DND-41 (cell line): ENCODE measurements around the gene SLC44A2.

Experiments
- ATAC-seq: fragments of 200-7000 bp; cut with Tn5 transposase; 3 replicates; pipeline ENCODE4 v1.9.1; 2021; ENCODE audit warnings: low read depth; ENCODE audit not compliant: insufficient read depth
- DNase-seq: peaks from one replicate; pipeline ENCODE4 v3.0.0-alpha.2; 2020
- H2AFZ ChIP-seq: 2 replicates; pipeline ENCODE4 v1.6.0; 2012; ENCODE audit warnings: low read depth, low read length
- H3K27ac ChIP-seq: 2 replicates; pipeline ENCODE4 v1.5.1; 2012; ENCODE audit warnings: low read length, inconsistent platforms
- H3K27me3 ChIP-seq: fragments of 200-600 bp; sonication (generic); 2 replicates; pipeline ENCODE4 v1.6.0; 2012; ENCODE audit warnings: low read length, mild to moderate bottlenecking, inconsistent platforms; ENCODE audit not compliant: insufficient read depth, poor library complexity
- H3K36me3 ChIP-seq: 2 replicates; pipeline ENCODE4 v1.5.1; 2012; ENCODE audit warnings: low read length, inconsistent platforms; ENCODE audit not compliant: insufficient read depth
- H3K4me1 ChIP-seq: 2 replicates; pipeline ENCODE4 v1.5.1; 2012; ENCODE audit warnings: mild to moderate bottlenecking, low read length; ENCODE audit not compliant: insufficient read depth
- H3K4me2 ChIP-seq: 2 replicates; pipeline ENCODE4 v1.6.0; 2012; ENCODE audit warnings: mild to moderate bottlenecking, moderate library complexity, low read length, inconsistent platforms; ENCODE audit not compliant: insufficient read depth
- H3K4me3 ChIP-seq, 2 experiments: fragments of 200-600 bp in 1 of 2; shearing (Covaris generic) in 1 of 2; 2 replicates each; pipeline ENCODE4 v1.5.1; 2012 to 2016; ENCODE audit warnings: inconsistent platforms in 2 of 2, low read length in 2 of 2, mild to moderate bottlenecking in 2 of 2, low read depth in 1 of 2, moderate library complexity in 1 of 2
- H3K79me2 ChIP-seq: 2 replicates; pipeline ENCODE4 v1.6.0; 2012; ENCODE audit warnings: low read length, inconsistent platforms; ENCODE audit not compliant: insufficient read depth
- H3K9ac ChIP-seq: 2 replicates; pipeline ENCODE4 v1.6.0; 2012; ENCODE audit warnings: low read depth, mild to moderate bottlenecking, inconsistent platforms, low read length, moderate library complexity
- H3K9me3 ChIP-seq: 2 replicates; pipeline ENCODE4 v1.5.1; 2012; ENCODE audit warnings: low read length, moderate library complexity, mild to moderate bottlenecking, inconsistent platforms; ENCODE audit not compliant: insufficient read depth, severe bottlenecking
- H4K20me1 ChIP-seq: 2 replicates; pipeline ENCODE4 v1.6.0; 2012; ENCODE audit warnings: low read length; ENCODE audit not compliant: insufficient read depth
- EZH2 ChIP-seq: IDR thresholded peaks from 3 replicates; pipeline ENCODE4 v1.6.1; 2012; ENCODE audit warnings: borderline replicate concordance, low read depth, mild to moderate bottlenecking, moderate library complexity, low read length, inconsistent platforms; ENCODE audit not compliant: severe bottlenecking
- TF ChIP-seq, protein P1 (sequence below): IDR thresholded peaks from 2 replicates; pipeline ENCODE4 v1.5.1; 2012; ENCODE audit warnings: borderline replicate concordance, low read length, moderate library complexity, mild to moderate bottlenecking; ENCODE audit not compliant: poor library complexity, severe bottlenecking; ENCODE audit errors: extremely low read depth

Gene SLC44A2

DNA sequence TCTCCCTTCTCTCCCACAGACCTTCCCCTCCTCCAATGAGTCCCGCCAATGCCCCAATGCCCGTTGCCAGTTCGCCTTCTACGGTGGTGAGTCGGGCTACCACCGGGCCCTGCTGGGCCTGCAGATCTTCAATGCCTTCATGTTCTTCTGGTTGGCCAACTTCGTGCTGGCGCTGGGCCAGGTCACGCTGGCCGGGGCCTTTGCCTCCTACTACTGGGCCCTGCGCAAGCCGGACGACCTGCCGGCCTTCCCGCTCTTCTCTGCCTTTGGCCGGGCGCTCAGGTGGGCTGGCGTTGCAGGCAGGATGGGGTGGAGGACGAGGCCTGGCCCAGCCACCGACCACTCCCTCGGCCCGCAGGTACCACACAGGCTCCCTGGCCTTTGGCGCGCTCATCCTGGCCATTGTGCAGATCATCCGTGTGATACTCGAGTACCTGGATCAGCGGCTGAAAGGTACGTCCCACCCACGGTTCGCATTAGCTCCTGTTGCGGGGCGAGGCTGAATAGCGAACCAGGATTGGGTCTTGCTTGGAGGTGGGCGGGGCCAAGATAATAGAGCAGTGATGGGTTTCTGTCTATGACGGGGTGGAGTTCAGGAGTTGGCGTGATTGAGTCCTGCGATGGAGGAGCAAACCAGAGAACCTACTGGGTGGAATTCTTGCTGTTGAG lies 11.1 kb downstream of the SLC44A2 start:
- DNase-seq = no peak
- TF ChIP-seq, protein P1, sequence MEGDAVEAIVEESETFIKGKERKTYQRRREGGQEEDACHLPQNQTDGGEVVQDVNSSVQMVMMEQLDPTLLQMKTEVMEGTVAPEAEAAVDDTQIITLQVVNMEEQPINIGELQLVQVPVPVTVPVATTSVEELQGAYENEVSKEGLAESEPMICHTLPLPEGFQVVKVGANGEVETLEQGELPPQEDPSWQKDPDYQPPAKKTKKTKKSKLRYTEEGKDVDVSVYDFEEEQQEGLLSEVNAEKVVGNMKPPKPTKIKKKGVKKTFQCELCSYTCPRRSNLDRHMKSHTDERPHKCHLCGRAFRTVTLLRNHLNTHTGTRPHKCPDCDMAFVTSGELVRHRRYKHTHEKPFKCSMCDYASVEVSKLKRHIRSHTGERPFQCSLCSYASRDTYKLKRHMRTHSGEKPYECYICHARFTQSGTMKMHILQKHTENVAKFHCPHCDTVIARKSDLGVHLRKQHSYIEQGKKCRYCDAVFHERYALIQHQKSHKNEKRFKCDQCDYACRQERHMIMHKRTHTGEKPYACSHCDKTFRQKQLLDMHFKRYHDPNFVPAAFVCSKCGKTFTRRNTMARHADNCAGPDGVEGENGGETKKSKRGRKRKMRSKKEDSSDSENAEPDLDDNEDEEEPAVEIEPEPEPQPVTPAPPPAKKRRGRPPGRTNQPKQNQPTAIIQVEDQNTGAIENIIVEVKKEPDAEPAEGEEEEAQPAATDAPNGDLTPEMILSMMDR = no peak
- no peak for TF ChIP-seq EZH2
- no peak overlapping the region for H3K27ac ChIP-seq

DNA sequence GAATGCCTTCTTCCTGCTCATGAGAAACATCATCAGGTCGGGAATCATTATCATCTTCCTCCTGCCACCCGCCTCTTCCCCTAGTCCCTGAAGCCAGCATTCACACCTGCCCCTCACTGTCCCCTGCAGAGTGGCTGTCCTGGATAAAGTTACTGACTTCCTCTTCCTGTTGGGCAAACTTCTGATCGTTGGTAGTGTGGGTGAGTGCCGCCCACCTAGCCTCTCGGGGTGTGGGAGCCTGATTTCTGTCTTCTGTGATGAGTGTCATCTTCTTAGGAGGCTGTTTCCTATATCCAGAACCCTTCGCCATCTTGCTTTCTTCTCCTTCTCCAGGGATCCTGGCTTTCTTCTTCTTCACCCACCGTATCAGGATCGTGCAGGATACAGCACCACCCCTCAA lies 12.5 kb downstream of the SLC44A2 start:
- Histone ChIP-seq H3K4me1 (no peaks in the 10 kb centered on the region), H4K20me1 (peaks cover 5% of the 10 kb centered on the region; the same call in 1 of the 2 replicates), H3K79me2 (no peaks in the 10 kb centered on the region), H2AFZ (no peak overlapping the region), H3K27me3 (no peaks in the 10 kb centered on the region), H3K9me3 (no peaks in the 10 kb centered on the region), H3K27ac (no peak overlapping the region), H3K4me3 (no peak overlapping the region), H3K9ac (no peak overlapping the region), H3K36me3 (peaks cover 70% of the 10 kb centered on the region), H3K4me2 (no peak overlapping the region)
- DNase-seq (no peak), ATAC-seq (no peak)
- TF ChIP-seq EZH2 = no peak

More for the DNA sequence above, 11.1 kb downstream of the SLC44A2 start:
- Histone ChIP-seq H3K4me3 (no peak overlapping the region), H3K79me2 (no peaks in the 10 kb centered on the region), H4K20me1 (peaks cover 5% of the 10 kb centered on the region; the same call in 1 of the 2 replicates), H3K9me3 (no peaks in the 10 kb centered on the region), H3K27me3 (no peaks in the 10 kb centered on the region), H3K9ac (no peak overlapping the region), H3K4me1 (no peaks in the 10 kb centered on the region), H2AFZ (no peak overlapping the region), H3K4me2 (no peak overlapping the region), H3K36me3 (peaks cover 71% of the 10 kb centered on the region)
- no peak for ATAC-seq

DNA sequence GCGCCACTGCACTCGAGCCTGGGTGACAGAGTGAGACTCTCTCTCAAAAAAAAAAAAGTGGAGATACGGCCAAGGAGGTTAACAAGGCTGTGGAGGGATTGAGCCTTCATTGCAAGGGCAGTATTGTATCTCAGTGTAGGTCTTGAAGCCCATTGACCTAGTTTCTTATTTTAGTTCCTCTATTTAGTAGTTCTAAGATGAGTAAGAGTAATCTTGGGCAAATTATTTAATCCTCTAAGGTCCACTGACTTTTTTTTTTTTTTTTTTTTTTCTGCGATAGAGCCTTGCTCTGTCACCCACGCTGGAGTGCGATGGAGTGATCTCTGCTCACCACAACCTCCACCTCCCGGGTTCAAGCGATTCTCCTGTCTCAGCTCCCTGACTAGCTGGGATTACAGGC lies 14.5 kb downstream of the SLC44A2 start:
- DNase-seq = no peak
- Histone ChIP-seq H4K20me1 (peaks cover under 1% of the 10 kb centered on the region; the same call in 1 of the 2 replicates), H3K4me3 (no peak overlapping the region), H3K4me2 (no peak overlapping the region), H3K27me3 (no peaks in the 10 kb centered on the region), H3K27ac (no peak overlapping the region), H3K9me3 (no peaks in the 10 kb centered on the region), H3K79me2 (no peaks in the 10 kb centered on the region), H3K36me3 (peaks cover 62% of the 10 kb centered on the region), H2AFZ (no peak overlapping the region), H3K9ac (no peak overlapping the region), H3K4me1 (no peaks in the 10 kb centered on the region)
- no peak for ATAC-seq
- no peak for TF ChIP-seq EZH2
- TF ChIP-seq, protein P1 = no peak

DNA sequence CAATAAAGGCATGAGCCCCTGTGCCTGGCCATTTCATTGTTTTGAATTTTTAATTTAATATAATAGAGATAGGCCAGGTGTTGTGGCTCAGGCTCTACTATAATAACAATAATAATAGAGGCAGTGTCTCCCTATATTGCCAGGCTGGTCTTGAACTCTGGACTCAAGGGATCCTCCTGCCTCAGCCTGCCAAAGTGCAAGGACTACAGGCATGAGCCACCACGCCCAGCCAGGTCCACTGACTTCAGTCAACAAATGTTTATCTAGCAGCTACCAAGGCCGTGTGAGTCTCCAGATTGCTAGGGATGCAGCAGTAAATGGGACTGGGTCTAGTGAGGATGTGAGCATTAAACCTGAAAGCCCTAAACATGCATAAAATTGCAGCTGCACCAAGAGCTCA lies 15.0 kb downstream of the SLC44A2 start:
- Histone ChIP-seq H3K4me2 (no peak overlapping the region), H3K4me1 (no peaks in the 10 kb centered on the region), H3K27ac (no peak overlapping the region), H3K4me3 (no peak overlapping the region), H3K79me2 (no peaks in the 10 kb centered on the region), H4K20me1 (no peaks in the 10 kb centered on the region; the same call in 1 of the 2 replicates), H2AFZ (no peak overlapping the region), H3K27me3 (no peaks in the 10 kb centered on the region), H3K36me3 (peaks cover 57% of the 10 kb centered on the region), H3K9me3 (no peaks in the 10 kb centered on the region), H3K9ac (no peak overlapping the region)
- DNase-seq (no peak), ATAC-seq (no peak)
- TF ChIP-seq, protein P1 = no peak
- TF ChIP-seq EZH2 = no peak
